ENCODE data around the gene C11orf68.

The C11orf68 gene

DNA sequence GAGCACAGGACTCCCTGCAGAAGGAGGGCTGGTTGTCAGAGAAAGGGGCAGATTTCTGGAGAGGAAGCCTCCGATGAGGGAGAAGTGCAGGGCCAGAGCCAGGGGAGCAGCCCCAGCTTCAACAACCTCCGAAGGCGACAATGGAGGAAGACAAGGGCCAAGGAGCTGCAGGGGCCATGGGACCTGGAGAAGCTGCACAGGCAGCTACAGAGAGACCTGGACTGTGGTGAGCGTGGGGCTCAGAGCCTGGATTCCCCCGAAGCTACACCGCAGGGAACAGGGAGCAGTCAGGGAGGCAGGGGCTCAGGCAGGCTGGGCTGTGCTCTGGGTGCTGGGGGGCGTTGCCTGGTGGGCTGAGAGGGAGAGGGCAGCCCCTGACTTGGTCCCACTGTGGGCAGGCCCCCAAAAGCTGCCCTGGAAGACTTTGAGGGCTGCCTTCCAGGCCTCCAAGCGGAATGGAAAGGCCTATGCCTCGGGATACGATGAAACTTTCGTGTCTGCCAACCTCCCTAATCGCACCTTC is 28.8 kb upstream of the C11orf68 start:
- DNase-seq (ENCODE audit: low read depth) = no peak
- no peak overlapping the region for H3K4me3 ChIP-seq (ENCODE audit: low read depth, low read length)
- TF ChIP-seq, protein P1, sequence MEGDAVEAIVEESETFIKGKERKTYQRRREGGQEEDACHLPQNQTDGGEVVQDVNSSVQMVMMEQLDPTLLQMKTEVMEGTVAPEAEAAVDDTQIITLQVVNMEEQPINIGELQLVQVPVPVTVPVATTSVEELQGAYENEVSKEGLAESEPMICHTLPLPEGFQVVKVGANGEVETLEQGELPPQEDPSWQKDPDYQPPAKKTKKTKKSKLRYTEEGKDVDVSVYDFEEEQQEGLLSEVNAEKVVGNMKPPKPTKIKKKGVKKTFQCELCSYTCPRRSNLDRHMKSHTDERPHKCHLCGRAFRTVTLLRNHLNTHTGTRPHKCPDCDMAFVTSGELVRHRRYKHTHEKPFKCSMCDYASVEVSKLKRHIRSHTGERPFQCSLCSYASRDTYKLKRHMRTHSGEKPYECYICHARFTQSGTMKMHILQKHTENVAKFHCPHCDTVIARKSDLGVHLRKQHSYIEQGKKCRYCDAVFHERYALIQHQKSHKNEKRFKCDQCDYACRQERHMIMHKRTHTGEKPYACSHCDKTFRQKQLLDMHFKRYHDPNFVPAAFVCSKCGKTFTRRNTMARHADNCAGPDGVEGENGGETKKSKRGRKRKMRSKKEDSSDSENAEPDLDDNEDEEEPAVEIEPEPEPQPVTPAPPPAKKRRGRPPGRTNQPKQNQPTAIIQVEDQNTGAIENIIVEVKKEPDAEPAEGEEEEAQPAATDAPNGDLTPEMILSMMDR (conservative IDR thresholded peaks at IDR 0.05; ENCODE audit: low read depth, low read length) = no peak

DNA sequence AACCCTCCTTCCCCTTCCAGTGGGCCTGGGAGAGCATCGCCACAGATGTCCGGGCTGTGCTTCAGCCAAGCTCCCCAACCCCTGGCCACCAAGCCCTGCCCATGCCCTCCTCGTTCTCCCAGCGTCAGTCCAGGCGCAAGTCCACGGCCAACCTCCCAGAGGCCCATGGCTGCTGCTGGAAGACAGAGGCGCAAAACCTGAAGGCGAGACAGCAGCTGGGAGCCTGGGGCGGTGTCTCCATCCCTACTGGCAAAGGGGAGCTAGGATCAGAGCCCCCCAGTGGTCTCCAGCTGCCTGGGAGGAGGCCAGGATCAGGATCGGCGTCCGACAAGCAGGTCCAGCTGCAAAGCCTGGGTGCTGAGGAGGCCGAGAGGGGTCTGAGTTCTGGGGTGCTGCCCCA is 28.3 kb upstream of the C11orf68 start:
- TF ChIP-seq, protein P1 (conservative IDR thresholded peaks at IDR 0.05; ENCODE audit: low read depth, low read length) = no peak
- no peak for DNase-seq (ENCODE audit: low read depth)
- no peak overlapping the region for H3K4me3 ChIP-seq (ENCODE audit: low read depth, low read length)

DNA sequence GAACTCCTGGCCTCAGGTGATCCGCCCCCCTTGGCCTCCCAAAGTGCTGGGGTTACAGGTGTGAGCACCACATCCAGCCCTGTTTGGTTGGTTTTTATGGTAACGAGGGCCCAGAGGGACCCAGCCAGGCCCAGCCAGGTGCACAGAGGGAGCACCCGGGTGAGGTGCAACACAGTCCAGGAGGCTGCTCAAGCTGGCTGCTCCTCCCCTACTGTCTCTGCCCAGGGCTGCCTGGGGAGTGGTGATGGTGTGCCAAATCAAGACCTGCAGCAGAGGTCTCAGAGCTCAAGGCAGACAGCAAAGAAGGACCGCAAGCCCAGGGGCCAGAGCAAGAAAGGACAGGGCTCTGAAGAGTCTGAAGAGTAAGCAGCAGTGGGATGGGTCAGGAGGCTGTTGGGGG is 27.8 kb upstream of the C11orf68 start:
- no peak for DNase-seq (ENCODE audit: low read depth)
- TF ChIP-seq, protein P1 (conservative IDR thresholded peaks at IDR 0.05; ENCODE audit: low read depth, low read length) = no peak
- no peak overlapping the region for H3K4me3 ChIP-seq (ENCODE audit: low read depth, low read length)

DNA sequence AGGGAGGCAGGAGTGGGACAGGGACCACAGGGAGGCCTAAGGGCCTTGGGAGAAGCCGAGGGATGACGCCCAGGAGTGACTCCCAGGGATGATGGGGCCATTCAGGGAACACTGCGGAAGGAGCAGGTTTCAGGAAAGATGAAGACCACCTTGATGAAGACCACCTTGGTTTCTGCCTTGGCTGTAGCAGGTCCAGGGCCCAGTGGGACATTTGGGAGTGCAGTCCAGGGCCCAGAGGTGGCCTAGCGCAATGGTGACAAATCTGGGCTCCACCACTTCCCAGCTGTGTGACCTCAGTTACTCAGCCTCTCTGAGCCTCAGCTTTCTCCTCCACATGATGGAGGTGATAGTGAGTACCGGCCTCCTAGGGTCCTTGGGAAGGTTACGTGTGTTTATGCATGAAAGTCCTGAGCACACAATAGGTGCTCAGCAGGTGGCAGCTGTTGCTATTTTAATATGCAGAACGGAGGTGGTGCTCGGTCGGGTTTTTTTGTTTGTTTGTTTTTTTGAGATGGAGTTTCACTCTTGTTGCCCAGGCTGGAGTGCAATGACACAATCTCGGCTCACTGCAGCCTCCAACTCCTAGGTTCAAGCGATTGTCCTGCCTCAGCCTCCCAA is 27.2 kb upstream of the C11orf68 start:
- H3K4me3 ChIP-seq (ENCODE audit: low read depth, low read length) = no peak overlapping the region
- DNase-seq (ENCODE audit: low read depth) = no peak
- TF ChIP-seq, protein P1 (conservative IDR thresholded peaks at IDR 0.05; ENCODE audit: low read depth, low read length) = no peak

DNA sequence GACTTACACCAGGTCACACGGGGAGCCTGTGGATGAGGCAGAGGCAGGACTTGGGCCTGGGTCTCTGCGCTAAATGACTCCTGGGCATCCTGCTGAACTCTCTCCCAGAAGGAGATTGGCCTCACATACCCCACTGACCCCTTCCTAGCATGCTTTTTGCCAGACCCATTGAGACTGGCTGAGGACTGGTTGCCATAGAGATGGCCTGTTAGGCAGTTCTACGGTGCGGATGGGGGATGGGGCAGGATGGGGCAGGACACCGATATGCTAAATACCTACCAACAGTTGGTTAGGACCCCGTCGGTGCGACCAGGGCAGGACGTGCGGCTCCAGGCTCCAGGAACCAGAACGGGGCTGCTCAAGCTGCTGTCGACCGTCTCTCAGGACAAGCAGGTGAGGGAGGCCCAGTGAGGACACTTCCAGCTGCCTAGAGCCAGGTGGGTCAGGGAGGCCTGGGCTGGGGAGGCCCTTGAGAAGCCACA is 26.6 kb upstream of the C11orf68 start, which contains the start of gene TSGA10IP:
Gene TSGA10IP, plus strand, starts transcription at position 51 of the 482 bp plus-strand sequence. Its CDS starts 196 bp downstream, at position 247.
- DNase-seq (ENCODE audit: low read depth) = no peak
- TF ChIP-seq, protein P1 (conservative IDR thresholded peaks at IDR 0.05; ENCODE audit: low read depth, low read length) = no peak
- no peak within 1 kb of the TSS for H3K4me3 ChIP-seq (ENCODE audit: low read depth, low read length)

DNA sequence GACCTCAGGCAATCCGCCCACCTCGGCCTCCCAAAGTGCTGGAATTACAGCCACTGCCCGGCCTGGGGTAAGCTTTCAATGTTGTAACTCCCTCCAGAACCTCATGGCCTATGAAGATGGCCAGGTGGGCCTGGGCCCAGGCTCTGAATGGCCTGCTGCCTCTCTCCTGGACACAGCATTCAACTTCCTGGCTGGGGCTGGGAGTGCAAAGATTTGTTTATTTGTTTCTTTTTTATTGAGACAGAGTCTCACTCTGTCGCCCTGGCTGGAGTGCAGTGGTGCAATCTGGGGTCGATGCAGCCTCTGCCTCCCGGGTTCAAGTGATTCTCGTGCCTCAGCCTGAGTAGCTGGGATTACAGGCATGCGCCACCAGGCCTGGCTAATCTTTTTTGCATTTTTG is 25.9 kb upstream of the C11orf68 start:
- no peak for DNase-seq (ENCODE audit: low read depth)
- H3K4me3 ChIP-seq (ENCODE audit: low read depth, low read length) = no peak overlapping the region
- TF ChIP-seq, protein P1 (conservative IDR thresholded peaks at IDR 0.05; ENCODE audit: low read depth, low read length) = no peak

DNA sequence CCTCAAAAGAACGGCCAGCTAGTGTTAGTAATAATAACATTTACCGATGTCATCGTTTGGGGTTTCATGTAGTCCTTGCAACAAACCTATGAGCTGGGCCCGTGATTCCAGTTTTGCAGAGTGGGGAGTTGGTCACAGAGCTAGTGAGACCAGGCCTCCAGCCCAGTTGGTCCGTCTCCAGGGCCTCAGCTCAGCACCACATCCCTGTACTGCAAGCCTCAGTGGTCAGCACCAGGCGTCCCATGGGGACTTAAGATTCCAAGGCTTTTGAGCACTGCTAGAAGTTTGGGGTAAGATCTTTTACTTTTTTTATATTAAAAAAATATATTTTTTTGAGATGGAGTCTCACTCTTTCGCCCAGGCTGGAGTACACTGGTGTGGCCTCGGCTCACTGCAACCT is 25.3 kb upstream of the C11orf68 start:
- DNase-seq (ENCODE audit: low read depth) = no peak
- TF ChIP-seq, protein P1 (conservative IDR thresholded peaks at IDR 0.05; ENCODE audit: low read depth, low read length) = no peak
- H3K4me3 ChIP-seq (ENCODE audit: low read depth, low read length) = no peak overlapping the region
